GM12878 (cell line): ENCODE data around the gene ZNF827. TPM values are rescaled to one million over a fixed set of nuclear protein-coding genes. Genes with fewer than 3 reads are reported as not detected.

Source experiments
- ATAC-seq: fragments of 200-7000 bp; cut with Tn5 transposase; 3 replicates; pipeline ENCODE4 v1.9.1; 2020; ENCODE audit warnings: mild to moderate bottlenecking, moderate library complexity
- BruUV-seq: library from RNA; stranded (reverse); fragments of 400-500 nt; replicated peaks from 2 replicates; lab custom pipeline; 2021; lab: Mats Ljungman, UMichigan
- CTCF ChIA-PET: fragments of 300-600 bp; sonication (Branson Sonifier 250); formaldehyde crosslinking; extraction: SDS; loops from one replicate; lab custom pipeline; 2021; ENCODE audit warnings: inconsistent platforms; lab: Yijun Ruan, JAX
- POLR2A ChIA-PET: fragments of 350-600 bp; formaldehyde crosslinking; extraction: SDS; loops from one replicate; lab custom pipeline; 2021; ENCODE audit warnings: inconsistent platforms; lab: Charles Lee
- RAD21 ChIA-PET: fragments of 300-600 bp; sonication (Branson Sonifier 250); formaldehyde crosslinking; loops from one replicate; lab custom pipeline; 2023; ENCODE audit warnings: antibody characterized with exemption; ENCODE audit not compliant: unreplicated experiment; lab: Charles Lee
- SMC1A ChIA-PET: fragments of 300-600 bp; sonication (Branson Sonifier 250); formaldehyde crosslinking; loops from one replicate; lab custom pipeline; 2023; ENCODE audit not compliant: unreplicated experiment, uncharacterized antibody; lab: Charles Lee
- DNase-seq: peaks from one replicate; pipeline ENCODE4 v3.0.0-alpha.2; 2011; ENCODE audit warnings: low read depth, low spot score
- FAIRE-seq: peaks from 3 replicates; lab custom pipeline; 2011; peaks lifted over from hg19 to GRCh38; lab: Jason Lieb, UNC
- H2AFZ ChIP-seq: 2 replicates; pipeline ENCODE4 v1.6.0; 2011; ENCODE audit warnings: low read depth, low read length, control low read depth; ENCODE audit not compliant: control insufficient read depth
- H3K27ac ChIP-seq: 2 replicates; pipeline ENCODE4 v1.5.1; 2011; ENCODE audit warnings: control low read depth; ENCODE audit not compliant: control insufficient read depth, insufficient read depth
- H3K27me3 ChIP-seq, 2 experiments: replicated peaks in 1 of 2; 2 replicates each; pipeline versions ENCODE4 v1.6.0 to v1.6.1; 2011; ENCODE audit warnings: low read length in 1 of 2; ENCODE audit not compliant: control insufficient read depth in 2 of 2, insufficient read depth in 2 of 2
- H3K36me3 ChIP-seq, 2 experiments: 2 replicates each; pipeline ENCODE4 v1.5.1; 2011; ENCODE audit warnings: low read length in 1 of 2; ENCODE audit not compliant: control insufficient read depth in 2 of 2, insufficient read depth in 2 of 2
- H3K4me1 ChIP-seq: 2 replicates; pipeline ENCODE4 v1.6.1; 2011; ENCODE audit warnings: mild to moderate bottlenecking, low read length, moderate library complexity, mixed read lengths; ENCODE audit not compliant: control insufficient read depth, insufficient read depth
- H3K4me2 ChIP-seq: 2 replicates; pipeline ENCODE4 v1.6.0; 2011; ENCODE audit warnings: control low read depth; ENCODE audit not compliant: control insufficient read depth, insufficient read depth
- H3K4me3 ChIP-seq: fragments of 200-600 bp; sonication (generic); 2 replicates; pipeline ENCODE4 v1.5.1; 2016
- H3K79me2 ChIP-seq: 2 replicates; pipeline ENCODE4 v1.6.0; 2011; ENCODE audit warnings: low read length; ENCODE audit not compliant: control insufficient read depth, insufficient read depth
- H3K9ac ChIP-seq: 2 replicates; pipeline ENCODE4 v1.8.0; 2011; ENCODE audit warnings: low read length, control low read depth, mixed read lengths; ENCODE audit not compliant: control insufficient read depth, insufficient read depth
- H3K9me3 ChIP-seq: replicated peaks from 3 replicates; pipeline ENCODE4 v1.5.1; 2011; ENCODE audit warnings: mild to moderate bottlenecking, low read length; ENCODE audit not compliant: control insufficient read depth, insufficient read depth
- H4K20me1 ChIP-seq: 2 replicates; pipeline ENCODE4 v1.6.0; 2011; ENCODE audit not compliant: control insufficient read depth, insufficient read depth
- SMC3 ChIP-seq: IDR thresholded peaks from 2 replicates; pipeline ENCODE4 v1.6.1; 2011; ENCODE audit warnings: low read length, improper control_type of control experiment, borderline replicate concordance
- ZSCAN29 ChIP-seq: fragments of 450-650 bp; IDR thresholded peaks from 2 replicates; pipeline ENCODE4 v1.6.1; 2017; ENCODE audit warnings: mild to moderate bottlenecking, moderate library complexity
- WGBS: methylation state at CpG from one replicate; pipeline ENCODE4 v1.1.6; 2016; ENCODE audit warnings: low lambda C conversion rate; ENCODE audit not compliant: insufficient replicate concordance, insufficient coverage; ENCODE audit errors: missing lambda C conversion rate; 5-methylcytosine and 5-hydroxymethylcytosine counted together
- in situ Hi-C: fragments of 300-500 bp; cut with MboI; formaldehyde crosslinking; loops from 9 replicates; pipeline ENCODE4 v1.14.3; 2018; ENCODE audit warnings: mixed read lengths
- intact Hi-C: fragments of 100-400 bp; cut with micrococcal nuclease; formaldehyde crosslinking; loops from one replicate; pipeline ENCODE4 v1.14.2; 2022; ENCODE audit not compliant: unreplicated experiment
- polyA plus RNA-seq, 11 experiments: library from polyadenylated mRNA; depleted of rRNA in 4 of 11; unstranded in 6 of 11; stranded (reverse) in 5 of 11; fragments of >200 nt; fragmentation: Nextera tagmentation in 4 of 11; fragmentation: Illumina TruSeq in 1 of 11; extraction: Ambion mirVana in 4 of 11; extraction: Trizol in 1 of 11; gene quantifications; 1 replicate in 1 of 11; 2 replicates in 10 of 11; pipeline versions ENCODE4 v1.2.1 to v1.2.3, GENCODE V29; 2011 to 2016; ENCODE audit warnings: inconsistent platforms in 2 of 11, missing spikeins in 2 of 11, low read depth in 1 of 11
- total RNA-seq, 4 experiments: library from RNA; depleted of rRNA in 3 of 4; stranded (reverse); fragments of >200 nt in 3 of 4; fragmentation: Illumina TruSeq in 1 of 4; extraction: Trizol in 1 of 4; gene quantifications; 2 replicates each; pipeline versions ENCODE4 v1.2.1 to v1.2.3, GENCODE V29; 2013 to 2021
- TF ChIP-seq, protein P1 (sequence below): fragments of 450-650 bp; IDR thresholded peaks from 2 replicates; pipeline ENCODE4 v1.6.1; 2017; ENCODE audit warnings: low read depth, mild to moderate bottlenecking, moderate library complexity
- TF ChIP-seq, protein P2 (sequence below): fragments of 450-650 bp; IDR thresholded peaks from 2 replicates; pipeline ENCODE4 v1.6.1; 2017; ENCODE audit warnings: mild to moderate bottlenecking, moderate library complexity

ZNF827 gene
- total and polyA plus RNA-seq, 10 of the 15 experiments (the other 5 are each of a cell fraction or from before 2014, with no cell fraction given) = 3.8 to 31.5 (median 13.6) TPM

DNA sequence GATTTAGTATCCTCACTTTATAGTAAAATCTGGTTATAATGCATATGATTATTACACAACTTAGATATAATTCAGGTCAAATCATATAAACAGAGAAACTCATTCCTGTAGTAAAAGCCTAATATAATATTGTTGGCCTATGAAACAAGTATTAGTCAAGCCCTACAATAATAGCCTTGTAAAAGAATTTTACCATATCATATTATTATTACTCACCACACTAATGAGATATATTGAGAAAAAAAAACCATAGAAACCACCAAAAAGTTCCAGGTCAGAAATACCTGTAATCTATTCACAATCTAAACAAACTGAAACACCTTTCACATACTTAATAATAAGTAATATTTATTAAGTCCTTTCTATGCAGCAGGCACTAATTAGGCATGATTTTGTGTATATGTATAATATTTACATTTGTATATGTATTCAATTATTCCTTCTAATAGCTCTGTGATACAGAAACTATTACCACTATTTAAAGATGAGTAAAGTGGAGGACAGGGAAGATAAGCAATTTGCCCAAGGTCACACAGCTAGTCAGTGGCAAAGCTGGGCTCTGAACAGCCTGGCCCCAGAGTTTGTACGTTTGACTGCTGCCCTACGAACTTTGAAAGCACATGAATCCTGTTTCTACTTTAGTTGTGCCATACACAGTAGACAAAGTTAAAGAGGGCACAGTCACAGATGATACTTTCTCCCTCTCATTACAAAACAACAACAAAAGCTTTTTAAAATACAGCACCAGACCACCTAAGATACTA is 9.0 kb downstream of the ZNF827 start (continued):
- no peak for TF ChIP-seq SMC3
- TF ChIP-seq, protein P1, sequence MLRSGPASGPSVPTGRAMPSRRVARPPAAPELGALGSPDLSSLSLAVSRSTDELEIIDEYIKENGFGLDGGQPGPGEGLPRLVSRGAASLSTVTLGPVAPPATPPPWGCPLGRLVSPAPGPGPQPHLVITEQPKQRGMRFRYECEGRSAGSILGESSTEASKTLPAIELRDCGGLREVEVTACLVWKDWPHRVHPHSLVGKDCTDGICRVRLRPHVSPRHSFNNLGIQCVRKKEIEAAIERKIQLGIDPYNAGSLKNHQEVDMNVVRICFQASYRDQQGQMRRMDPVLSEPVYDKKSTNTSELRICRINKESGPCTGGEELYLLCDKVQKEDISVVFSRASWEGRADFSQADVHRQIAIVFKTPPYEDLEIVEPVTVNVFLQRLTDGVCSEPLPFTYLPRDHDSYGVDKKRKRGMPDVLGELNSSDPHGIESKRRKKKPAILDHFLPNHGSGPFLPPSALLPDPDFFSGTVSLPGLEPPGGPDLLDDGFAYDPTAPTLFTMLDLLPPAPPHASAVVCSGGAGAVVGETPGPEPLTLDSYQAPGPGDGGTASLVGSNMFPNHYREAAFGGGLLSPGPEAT = no peak
- TF ChIP-seq, protein P2, sequence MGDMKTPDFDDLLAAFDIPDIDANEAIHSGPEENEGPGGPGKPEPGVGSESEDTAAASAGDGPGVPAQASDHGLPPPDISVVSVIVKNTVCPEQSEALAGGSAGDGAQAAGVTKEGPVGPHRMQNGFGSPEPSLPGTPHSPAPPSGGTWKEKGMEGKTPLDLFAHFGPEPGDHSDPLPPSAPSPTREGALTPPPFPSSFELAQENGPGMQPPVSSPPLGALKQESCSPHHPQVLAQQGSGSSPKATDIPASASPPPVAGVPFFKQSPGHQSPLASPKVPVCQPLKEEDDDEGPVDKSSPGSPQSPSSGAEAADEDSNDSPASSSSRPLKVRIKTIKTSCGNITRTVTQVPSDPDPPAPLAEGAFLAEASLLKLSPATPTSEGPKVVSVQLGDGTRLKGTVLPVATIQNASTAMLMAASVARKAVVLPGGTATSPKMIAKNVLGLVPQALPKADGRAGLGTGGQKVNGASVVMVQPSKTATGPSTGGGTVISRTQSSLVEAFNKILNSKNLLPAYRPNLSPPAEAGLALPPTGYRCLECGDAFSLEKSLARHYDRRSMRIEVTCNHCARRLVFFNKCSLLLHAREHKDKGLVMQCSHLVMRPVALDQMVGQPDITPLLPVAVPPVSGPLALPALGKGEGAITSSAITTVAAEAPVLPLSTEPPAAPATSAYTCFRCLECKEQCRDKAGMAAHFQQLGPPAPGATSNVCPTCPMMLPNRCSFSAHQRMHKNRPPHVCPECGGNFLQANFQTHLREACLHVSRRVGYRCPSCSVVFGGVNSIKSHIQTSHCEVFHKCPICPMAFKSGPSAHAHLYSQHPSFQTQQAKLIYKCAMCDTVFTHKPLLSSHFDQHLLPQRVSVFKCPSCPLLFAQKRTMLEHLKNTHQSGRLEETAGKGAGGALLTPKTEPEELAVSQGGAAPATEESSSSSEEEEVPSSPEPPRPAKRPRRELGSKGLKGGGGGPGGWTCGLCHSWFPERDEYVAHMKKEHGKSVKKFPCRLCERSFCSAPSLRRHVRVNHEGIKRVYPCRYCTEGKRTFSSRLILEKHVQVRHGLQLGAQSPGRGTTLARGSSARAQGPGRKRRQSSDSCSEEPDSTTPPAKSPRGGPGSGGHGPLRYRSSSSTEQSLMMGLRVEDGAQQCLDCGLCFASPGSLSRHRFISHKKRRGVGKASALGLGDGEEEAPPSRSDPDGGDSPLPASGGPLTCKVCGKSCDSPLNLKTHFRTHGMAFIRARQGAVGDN = no peak

DNA sequence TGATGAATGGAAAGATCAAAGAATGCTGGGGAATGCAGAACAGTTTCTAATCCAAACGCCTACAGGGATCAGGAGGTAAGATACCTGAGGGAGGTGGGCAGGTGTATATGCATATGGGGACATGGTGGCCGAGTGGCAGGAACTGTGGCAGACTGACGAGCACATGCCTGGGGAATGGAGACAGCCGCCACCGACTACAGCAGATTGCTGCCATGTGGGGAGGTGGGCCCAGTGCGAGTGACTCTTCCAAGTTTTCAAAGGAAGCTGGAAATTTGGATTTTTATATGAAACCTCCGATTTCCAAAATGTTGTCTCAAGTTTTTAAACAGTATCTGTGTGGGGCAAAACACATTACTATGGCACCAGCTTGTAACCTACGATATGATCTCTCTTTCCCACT is 9.9 kb downstream of the ZNF827 start:
- intact Hi-C loops = no loop called here
- H3K79me2 ChIP-seq = peaks cover 99% of the 10 kb centered on the region
- no TSS peak for BruUV-seq
- WGBS = 93% methylated on average over 8 of the region's 8 CpGs
- FAIRE-seq = no peak
- H3K36me3 ChIP-seq = peaks cover 0 to 4% of the 10 kb centered on the region in 2 experiments; a peak in 3 of 4 replicates
- peaks cover 15% of the 10 kb centered on the region for H3K9me3 ChIP-seq
- CTCF ChIA-PET = no interaction called here
- no peak for ATAC-seq
- POLR2A ChIA-PET = interaction anchor here (1.2 kb wide), 1 partner anchor 46 kb away, joined by 3 read pairs; no protein-coding TSS in a partner anchor
- in situ Hi-C loops = no loop called here
- H3K4me1 ChIP-seq = peaks cover 18% of the 10 kb centered on the region; the same call in 1 of the 2 replicates
- no peak overlapping the region for H3K27ac ChIP-seq
- H3K27me3 ChIP-seq = no peaks in the 10 kb centered on the region
- H4K20me1 ChIP-seq = no peaks in the 10 kb centered on the region
- no peak overlapping the region for H2AFZ ChIP-seq
- SMC1A ChIA-PET = interaction anchor here (0.9 to 1.2 kb wide), 2 partner anchors 20 to 84 kb away, joined by 3 read pairs; no protein-coding TSS in a partner anchor
- TF ChIP-seq ZSCAN29 = no peak
- no peak overlapping the region for H3K4me3 ChIP-seq
- H3K9ac ChIP-seq = no peak overlapping the region
- RAD21 ChIA-PET = no interaction called here
- no peak for DNase-seq
- H3K4me2 ChIP-seq = no peak overlapping the region
